GM12801 (cell line): Measurements from ENCODE around the gene PLCB3.

Experiments
- TF ChIP-seq, protein P1 (sequence below): IDR thresholded peaks from one replicate; pipeline ENCODE4 v1.5.1; 2011; ENCODE audit warnings: control low read depth; ENCODE audit not compliant: insufficient read length; ENCODE audit errors: extremely low read depth

PLCB3 gene

DNA sequence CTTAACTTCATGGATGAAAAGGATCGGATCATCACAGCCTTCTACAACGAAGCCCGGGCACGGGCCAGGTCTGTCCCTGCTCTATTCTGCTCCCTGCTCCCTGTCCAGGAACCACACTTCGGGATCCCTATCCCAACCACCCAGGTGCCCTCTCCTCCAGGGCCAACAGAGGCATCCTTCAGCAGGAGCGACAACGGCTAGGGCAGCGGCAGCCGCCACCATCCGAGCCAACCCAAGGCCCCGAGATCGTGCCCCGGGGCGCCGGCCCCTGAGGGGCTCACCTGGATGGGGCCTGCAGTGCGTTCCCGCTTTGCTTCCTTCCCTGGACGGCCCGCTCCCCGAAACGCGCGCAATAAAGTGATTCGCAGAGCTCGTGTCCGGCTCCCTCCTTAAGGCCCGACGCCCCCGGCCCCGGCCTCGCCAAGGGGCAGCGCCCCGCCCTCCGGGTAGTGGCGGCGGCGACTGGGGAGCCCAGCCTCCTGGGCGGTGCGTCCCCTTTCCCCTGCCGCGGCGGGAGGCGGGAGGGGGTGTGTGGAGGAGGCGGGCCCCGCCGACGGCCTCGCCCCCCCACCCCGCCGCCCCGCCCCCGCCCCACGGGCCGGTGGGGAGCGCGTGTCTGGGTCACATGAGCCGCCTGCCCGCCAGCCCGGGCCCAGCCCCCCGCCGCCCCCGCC lies 17.3 kb upstream of the PLCB3 start, which contains the start of gene VEGFB:
TSS of gene VEGFB (plus strand) at position 672 of the 674 bp plus-strand sequence. CDS start 250 bp downstream, outside the sequence.
- TF ChIP-seq, protein P1, sequence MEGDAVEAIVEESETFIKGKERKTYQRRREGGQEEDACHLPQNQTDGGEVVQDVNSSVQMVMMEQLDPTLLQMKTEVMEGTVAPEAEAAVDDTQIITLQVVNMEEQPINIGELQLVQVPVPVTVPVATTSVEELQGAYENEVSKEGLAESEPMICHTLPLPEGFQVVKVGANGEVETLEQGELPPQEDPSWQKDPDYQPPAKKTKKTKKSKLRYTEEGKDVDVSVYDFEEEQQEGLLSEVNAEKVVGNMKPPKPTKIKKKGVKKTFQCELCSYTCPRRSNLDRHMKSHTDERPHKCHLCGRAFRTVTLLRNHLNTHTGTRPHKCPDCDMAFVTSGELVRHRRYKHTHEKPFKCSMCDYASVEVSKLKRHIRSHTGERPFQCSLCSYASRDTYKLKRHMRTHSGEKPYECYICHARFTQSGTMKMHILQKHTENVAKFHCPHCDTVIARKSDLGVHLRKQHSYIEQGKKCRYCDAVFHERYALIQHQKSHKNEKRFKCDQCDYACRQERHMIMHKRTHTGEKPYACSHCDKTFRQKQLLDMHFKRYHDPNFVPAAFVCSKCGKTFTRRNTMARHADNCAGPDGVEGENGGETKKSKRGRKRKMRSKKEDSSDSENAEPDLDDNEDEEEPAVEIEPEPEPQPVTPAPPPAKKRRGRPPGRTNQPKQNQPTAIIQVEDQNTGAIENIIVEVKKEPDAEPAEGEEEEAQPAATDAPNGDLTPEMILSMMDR, result no peak

DNA sequence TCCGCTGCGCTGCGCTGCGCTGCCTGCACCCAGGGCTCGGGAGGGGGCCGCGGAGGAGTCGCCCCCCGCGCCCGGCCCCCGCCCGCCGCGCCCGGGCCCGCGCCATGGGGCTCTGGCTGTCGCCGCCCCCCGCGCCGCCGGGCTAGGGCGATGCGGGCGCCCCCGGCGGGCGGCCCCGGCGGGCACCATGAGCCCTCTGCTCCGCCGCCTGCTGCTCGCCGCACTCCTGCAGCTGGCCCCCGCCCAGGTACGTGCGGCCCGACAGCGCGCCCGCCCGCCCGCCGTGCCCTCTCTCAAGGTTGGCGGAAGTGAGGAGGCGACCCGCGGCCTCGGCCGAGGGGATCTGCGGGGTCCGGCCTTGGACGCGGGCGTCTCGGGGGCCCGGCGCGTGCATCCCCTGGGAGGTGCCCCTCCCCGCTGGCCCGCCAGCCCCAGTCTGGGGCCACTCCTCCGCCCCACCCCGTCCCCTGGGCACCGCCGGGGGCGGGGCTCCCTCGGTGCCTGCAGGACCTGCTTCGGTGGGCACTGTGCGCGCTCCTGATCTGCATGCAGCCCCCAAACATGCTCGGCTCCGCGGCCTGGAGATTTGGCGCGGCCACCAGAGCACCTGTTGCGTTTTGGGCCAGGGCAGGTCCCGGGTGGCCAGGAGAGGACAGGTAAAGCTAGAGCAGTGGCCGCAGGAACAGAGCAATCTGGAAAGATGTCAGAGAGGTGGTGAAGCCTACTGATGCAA lies 16.5 kb upstream of the PLCB3 start:
- TF ChIP-seq, protein P1, result no peak

DNA sequence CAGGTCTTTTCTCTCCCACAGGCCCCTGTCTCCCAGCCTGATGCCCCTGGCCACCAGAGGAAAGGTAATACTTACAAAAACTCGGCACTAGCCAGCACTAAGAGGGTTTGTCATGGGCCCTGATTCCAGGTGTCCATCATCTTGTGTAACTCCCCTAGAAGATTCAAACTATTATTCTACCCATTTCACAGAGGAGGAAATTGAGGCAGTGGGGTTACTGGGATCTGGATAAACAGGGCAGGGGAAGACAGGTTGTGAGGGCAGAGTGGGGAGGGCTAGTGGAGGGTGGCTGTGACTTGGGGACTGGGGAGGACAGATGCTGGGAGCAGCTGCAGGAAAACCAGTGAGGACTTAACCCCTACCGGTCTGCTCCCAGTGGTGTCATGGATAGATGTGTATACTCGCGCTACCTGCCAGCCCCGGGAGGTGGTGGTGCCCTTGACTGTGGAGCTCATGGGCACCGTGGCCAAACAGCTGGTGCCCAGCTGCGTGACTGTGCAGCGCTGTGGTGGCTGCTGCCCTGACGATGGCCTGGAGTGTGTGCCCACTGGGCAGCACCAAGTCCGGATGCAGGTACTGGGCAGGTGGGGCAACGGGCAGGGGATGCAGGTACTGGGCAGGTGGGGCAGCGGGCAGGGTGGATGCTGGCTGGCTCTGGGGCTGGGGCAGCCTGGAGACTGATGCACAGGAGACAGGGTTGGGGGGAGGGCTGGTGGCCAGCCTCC lies 15.7 kb upstream of the PLCB3 start:
- TF ChIP-seq, protein P1, result no peak

DNA sequence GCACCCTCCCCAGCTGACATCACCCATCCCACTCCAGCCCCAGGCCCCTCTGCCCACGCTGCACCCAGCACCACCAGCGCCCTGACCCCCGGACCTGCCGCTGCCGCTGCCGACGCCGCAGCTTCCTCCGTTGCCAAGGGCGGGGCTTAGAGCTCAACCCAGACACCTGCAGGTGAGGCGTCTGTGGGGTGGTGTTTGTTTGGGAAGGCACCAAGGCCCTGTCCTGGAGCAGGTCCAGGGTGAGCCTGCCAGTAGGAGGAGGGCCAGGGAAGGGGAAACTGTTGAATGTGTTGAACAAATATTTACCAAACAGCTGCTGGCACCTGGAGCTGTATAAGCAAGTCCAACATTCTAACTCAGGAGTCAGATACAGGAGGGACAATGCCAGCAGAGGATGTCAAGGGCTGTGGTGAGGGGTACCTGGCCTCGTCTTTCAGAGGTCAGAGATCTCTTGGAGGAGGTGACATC lies 13.8 kb upstream of the PLCB3 start:
- TF ChIP-seq, protein P1, result no peak

DNA sequence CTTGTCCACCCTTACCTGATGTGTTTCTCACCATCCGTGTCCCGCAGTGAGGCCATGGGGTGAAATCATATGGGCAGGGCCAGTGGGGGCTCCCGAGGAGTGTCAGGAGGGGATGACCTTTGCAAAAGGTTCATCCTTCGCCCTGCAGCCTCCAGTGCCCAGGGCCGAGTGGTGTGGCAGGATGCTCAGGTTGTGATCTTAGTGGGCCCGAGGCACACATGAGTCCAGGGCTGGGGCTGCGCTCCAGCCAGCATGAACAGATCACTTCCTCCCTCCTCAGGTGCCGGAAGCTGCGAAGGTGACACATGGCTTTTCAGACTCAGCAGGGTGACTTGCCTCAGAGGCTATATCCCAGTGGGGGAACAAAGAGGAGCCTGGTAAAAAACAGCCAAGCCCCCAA lies 13.3 kb upstream of the PLCB3 start:
- TF ChIP-seq, protein P1, result no peak

DNA sequence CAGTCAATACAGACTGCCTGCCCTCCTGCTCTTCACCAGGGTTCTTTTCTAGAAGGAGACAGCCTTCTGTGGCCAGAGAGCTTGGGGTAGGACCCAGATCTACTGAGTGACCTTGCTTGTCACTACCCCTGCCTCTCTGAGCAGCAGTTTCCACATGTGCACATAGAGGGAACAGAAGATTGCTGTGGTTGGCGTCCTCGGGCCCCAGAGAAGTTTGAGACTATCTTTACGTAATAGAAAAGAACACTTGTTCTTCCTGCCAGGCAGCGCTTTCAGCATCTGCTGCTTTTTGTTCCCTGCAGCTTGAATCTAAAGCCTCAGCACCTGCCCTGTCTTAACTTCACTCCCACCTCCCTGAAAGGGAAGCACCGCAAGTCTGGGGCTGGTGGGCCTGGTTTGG lies 12.3 kb upstream of the PLCB3 start:
- TF ChIP-seq, protein P1, result no peak
